HEK293T (cell line): Measurements from ENCODE around the gene CFDP1.

Source experiments
- BHLHE40 ChIP-seq: fragments of 450-650 bp; IDR thresholded peaks from 2 replicates; pipeline ENCODE4 v1.6.1; 2016; ENCODE audit warnings: mild to moderate bottlenecking, moderate library complexity, borderline replicate concordance
- FOXA1 ChIP-seq: fragments of 450-650 bp; IDR thresholded peaks from 2 replicates; pipeline ENCODE4 v1.6.1; 2016; ENCODE audit warnings: mild to moderate bottlenecking
- SP1 ChIP-seq: fragments of 450-650 bp; IDR thresholded peaks from 2 replicates; pipeline ENCODE4 v1.6.1; 2017
- SUZ12 ChIP-seq: fragments of 450-650 bp; IDR thresholded peaks from 2 replicates; pipeline ENCODE4 v1.6.1; 2016; ENCODE audit warnings: mild to moderate bottlenecking
- TARDBP ChIP-seq: fragments of 450-650 bp; IDR thresholded peaks from 2 replicates; pipeline ENCODE4 v1.6.1; 2016

GRCh38 chr16:75379339-75379738 lies 54.0 kb downstream of the CFDP1 start:
- TF ChIP-seq SP1 = no peak
- TF ChIP-seq BHLHE40 = no peak
- TF ChIP-seq TARDBP = no peak
- no peak for TF ChIP-seq SUZ12
- TF ChIP-seq FOXA1 = no peak
